ENCODE data around the gene CPNE2. TPM values are rescaled to one million over a fixed set of nuclear protein-coding genes. Genes with fewer than 3 reads are reported as not detected.
"Not testable (repeated sequence)": the region's sequence is repeated elsewhere in the genome, so short reads cannot be mapped to it uniquely, and the experiment has no call there.

Gene CPNE2
- total RNA-seq, 1 donor, result 11.6 TPM

GRCh38 chr16:57185945-57186871 is 93.8 kb downstream of the CPNE2 start, which contains the start of the genes PSME3IP1 and RSPRY1:
TSS of gene PSME3IP1 (minus strand) at chr16:57186039. CDS start at chr16:57173854, 12,185 bp downstream.
TSS of gene RSPRY1 (plus strand) at chr16:57186329. CDS start at chr16:57204659, 18,330 bp downstream.
- H3K27ac ChIP-seq (ENCODE audit: low read depth, low read length), result peak within 1 kb of the TSS; percentile 89
- peak within 1 kb of the TSS; percentile 99 for H3K4me2 ChIP-seq (ENCODE audit: insufficient read depth, low read length)
- peak within 1 kb of the TSS; percentile 85 for H3K4me3 ChIP-seq (ENCODE audit: insufficient read depth, low read length)
- H3K36me3 ChIP-seq (ENCODE audit: insufficient read depth, low read length), result no peaks in the 10 kb centered on the region
- no peaks in the 10 kb centered on the region for H3K9me3 ChIP-seq (ENCODE audit: low read depth, low read length)
- peaks cover 24% of the 10 kb centered on the region for H3K4me1 ChIP-seq (ENCODE audit: insufficient read depth, low read length)
- DNase-seq (ENCODE audit: insufficient read length, low spot score, missing footprints), result peak; percentile 98
- H2AFZ ChIP-seq (ENCODE audit: low read length), result peak within 1 kb of the TSS; percentile 90
- peaks cover 95% of the 10 kb centered on the region for H3K79me2 ChIP-seq (ENCODE audit: insufficient read depth, low read length)
- peaks cover 3% of the 10 kb centered on the region for H4K20me1 ChIP-seq (ENCODE audit: insufficient read depth, low read length)
- no peak for TF ChIP-seq CTCF (IDR thresholded peaks at IDR 0.05; ENCODE audit: extremely low read depth, low read depth, low read length)
- no peaks in the 10 kb centered on the region for H3K27me3 ChIP-seq (ENCODE audit: insufficient read depth, low read length)

DNA sequence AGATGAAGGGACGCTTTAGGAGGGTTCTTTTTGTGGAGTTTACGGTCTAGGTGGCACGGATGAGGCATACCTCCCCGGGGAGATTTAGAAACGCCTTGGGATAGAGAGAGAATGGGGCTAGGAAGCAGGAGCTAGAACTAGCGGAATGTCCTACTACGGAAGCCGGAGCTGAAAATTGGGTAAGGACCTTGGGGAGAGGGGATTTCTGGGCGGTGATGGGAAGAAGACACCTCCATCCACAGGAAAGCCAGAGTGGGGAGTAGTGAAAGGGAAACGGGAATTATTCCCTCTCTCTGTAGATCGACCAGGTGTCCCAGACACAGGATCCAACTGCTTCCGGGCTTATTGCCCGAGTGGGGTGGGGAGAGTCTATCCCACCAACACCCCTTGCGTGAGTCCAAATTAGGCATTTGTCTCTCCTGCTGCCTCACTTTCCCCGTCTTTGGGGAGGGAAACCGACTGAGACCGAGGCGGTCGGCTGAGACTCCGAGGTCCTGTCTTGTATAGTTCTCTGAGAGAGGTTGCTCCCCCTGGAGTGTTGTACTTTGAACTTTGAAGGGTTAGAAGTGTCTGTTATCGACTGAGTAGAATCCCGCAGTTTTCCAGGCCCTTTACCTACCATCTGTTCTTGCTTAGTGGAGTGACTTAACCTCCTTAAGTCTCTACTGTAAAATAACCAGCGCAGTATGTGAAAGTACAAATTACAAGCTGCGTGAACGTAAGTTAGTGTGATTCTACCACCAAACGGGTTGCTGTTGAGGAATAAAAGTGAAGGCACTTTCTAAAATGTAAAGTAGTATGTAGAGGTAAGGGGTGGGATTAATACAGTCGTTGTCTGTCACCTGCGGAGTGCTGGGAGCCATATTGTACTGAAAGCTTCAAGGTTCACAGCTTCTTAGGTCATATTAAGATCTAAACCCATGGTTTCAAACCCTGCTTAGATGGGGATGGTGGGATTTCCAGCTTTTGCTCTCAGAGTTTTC is 94.8 kb downstream of the CPNE2 start:
- peak; percentile 69 for DNase-seq (ENCODE audit: insufficient read length, low spot score, missing footprints)
- H3K79me2 ChIP-seq (ENCODE audit: insufficient read depth, low read length), result peaks cover 94% of the 10 kb centered on the region

DNA sequence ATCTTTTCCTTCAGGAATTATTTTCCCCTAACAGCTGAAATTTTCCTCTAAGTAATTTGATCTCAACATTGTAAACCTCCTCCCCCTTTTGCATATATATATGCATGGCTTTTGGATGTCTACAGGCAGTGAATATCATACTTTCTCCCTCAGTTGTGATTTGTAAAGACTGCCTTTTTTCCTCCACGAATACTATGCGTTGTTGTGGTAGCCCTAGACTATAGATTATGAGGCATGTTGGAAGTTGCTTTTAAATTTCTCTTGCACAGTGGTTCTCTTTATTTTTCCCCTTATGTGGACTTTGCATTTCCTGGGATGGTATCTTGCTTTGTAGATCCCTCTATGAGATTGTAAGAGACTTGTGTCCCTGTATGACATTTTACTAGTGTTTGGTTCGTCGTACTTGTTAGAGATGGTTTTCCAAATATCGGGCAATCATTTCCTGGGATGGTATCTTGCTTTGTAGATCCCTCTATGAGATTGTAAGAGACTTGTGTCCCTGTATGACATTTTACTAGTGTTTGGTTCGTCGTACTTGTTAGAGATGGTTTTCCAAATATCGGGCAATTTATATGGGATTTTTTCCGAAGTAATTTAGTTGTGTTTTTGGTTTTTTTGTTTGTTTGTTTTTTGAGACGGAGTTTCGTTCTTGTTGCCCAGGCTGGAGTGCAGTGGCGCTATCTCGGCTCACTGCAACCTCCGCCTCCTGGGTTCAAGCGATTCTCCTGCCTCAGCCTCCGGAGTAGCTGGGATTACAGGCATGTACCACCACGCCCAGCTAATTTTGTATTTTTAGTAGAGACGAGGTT is 95.7 kb downstream of the CPNE2 start:
- Histone ChIP-seq H3K4me3 (ENCODE audit: insufficient read depth, low read length) (peak overlapping the region; percentile 85), H3K4me1 (ENCODE audit: insufficient read depth, low read length) (peaks cover 43% of the 10 kb centered on the region), H3K79me2 (ENCODE audit: insufficient read depth, low read length) (peaks cover 95% of the 10 kb centered on the region), H3K4me2 (ENCODE audit: insufficient read depth, low read length) (peak overlapping the region; percentile 95), H3K27ac (ENCODE audit: low read depth, low read length) (peak overlapping the region; percentile 86)
- H3K9me3 ChIP-seq (ENCODE audit: low read depth, low read length); DNase-seq (ENCODE audit: insufficient read length, low spot score, missing footprints); H3K27me3 ChIP-seq (ENCODE audit: insufficient read depth, low read length); H4K20me1 ChIP-seq (ENCODE audit: insufficient read depth, low read length); H3K36me3 ChIP-seq (ENCODE audit: insufficient read depth, low read length); H2AFZ ChIP-seq (ENCODE audit: low read length): not testable (repeated sequence)

More for the DNA sequence above, 94.8 kb downstream of the CPNE2 start:
- Histone ChIP-seq H3K4me3 (ENCODE audit: insufficient read depth, low read length) (peak overlapping the region; percentile 85), H3K36me3 (ENCODE audit: insufficient read depth, low read length) (no peaks in the 10 kb centered on the region), H2AFZ (ENCODE audit: low read length) (peak overlapping the region; percentile 76), H3K27ac (ENCODE audit: low read depth, low read length) (peak overlapping the region; percentile 86), H3K9me3 (ENCODE audit: low read depth, low read length) (no peaks in the 10 kb centered on the region), H3K4me1 (ENCODE audit: insufficient read depth, low read length) (peaks cover 34% of the 10 kb centered on the region), H4K20me1 (ENCODE audit: insufficient read depth, low read length) (peaks cover 3% of the 10 kb centered on the region), H3K27me3 (ENCODE audit: insufficient read depth, low read length) (no peaks in the 10 kb centered on the region), H3K4me2 (ENCODE audit: insufficient read depth, low read length) (peak overlapping the region; percentile 95)
- no peak for TF ChIP-seq CTCF (IDR thresholded peaks at IDR 0.05; ENCODE audit: extremely low read depth, low read depth, low read length)

DNA sequence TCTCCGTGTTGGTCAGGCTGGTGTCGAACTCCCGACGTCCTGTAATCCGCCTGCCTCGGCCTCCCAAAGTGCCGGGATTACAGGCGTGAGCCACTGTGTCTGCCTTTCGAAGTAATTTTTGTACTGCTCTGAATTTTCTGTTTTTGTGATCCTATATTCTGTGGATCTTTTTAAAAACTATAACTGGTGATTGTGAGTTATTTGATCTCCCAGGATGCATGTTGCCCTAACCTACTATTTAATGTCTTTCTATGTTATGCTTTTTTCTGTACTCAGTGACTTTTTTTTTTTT is 96.3 kb downstream of the CPNE2 start:
- H3K79me2 ChIP-seq (ENCODE audit: insufficient read depth, low read length), result peaks cover 95% of the 10 kb centered on the region
- no peak for DNase-seq (ENCODE audit: insufficient read length, low spot score, missing footprints)
- no peak overlapping the region for H2AFZ ChIP-seq (ENCODE audit: low read length)
- peaks cover 3% of the 10 kb centered on the region for H4K20me1 ChIP-seq (ENCODE audit: insufficient read depth, low read length)
- no peaks in the 10 kb centered on the region for H3K9me3 ChIP-seq (ENCODE audit: low read depth, low read length)
- TF ChIP-seq CTCF (IDR thresholded peaks at IDR 0.05; ENCODE audit: extremely low read depth, low read depth, low read length), result no peak
- H3K4me3 ChIP-seq (ENCODE audit: insufficient read depth, low read length), result no peak overlapping the region
- no peaks in the 10 kb centered on the region for H3K27me3 ChIP-seq (ENCODE audit: insufficient read depth, low read length)
- no peaks in the 10 kb centered on the region for H3K36me3 ChIP-seq (ENCODE audit: insufficient read depth, low read length)
- peak overlapping the region; percentile 95 for H3K4me2 ChIP-seq (ENCODE audit: insufficient read depth, low read length)
- H3K27ac ChIP-seq (ENCODE audit: low read depth, low read length), result no peak overlapping the region
- H3K4me1 ChIP-seq (ENCODE audit: insufficient read depth, low read length), result peaks cover 49% of the 10 kb centered on the region

- H2AFZ ChIP-seq (ENCODE audit: low read length); H3K27me3 ChIP-seq (ENCODE audit: insufficient read depth, low read length): not testable (repeated sequence)
- peaks cover 55% of the 10 kb centered on the region for H3K4me1 ChIP-seq (ENCODE audit: insufficient read depth, low read length)
Observed at GRCh38 chr16:57189527-57189926, 97.1 kb downstream of the CPNE2 start.

More at GRCh38 chr16:57189527-57189926, 97.1 kb downstream of the CPNE2 start:
- H3K4me2 ChIP-seq (ENCODE audit: insufficient read depth, low read length); H3K9me3 ChIP-seq (ENCODE audit: low read depth, low read length); H4K20me1 ChIP-seq (ENCODE audit: insufficient read depth, low read length); H3K27ac ChIP-seq (ENCODE audit: low read depth, low read length); H3K4me3 ChIP-seq (ENCODE audit: insufficient read depth, low read length); H3K36me3 ChIP-seq (ENCODE audit: insufficient read depth, low read length); DNase-seq (ENCODE audit: insufficient read length, low spot score, missing footprints): not testable (repeated sequence)
- H3K79me2 ChIP-seq (ENCODE audit: insufficient read depth, low read length), result peaks cover 89% of the 10 kb centered on the region
